ENCODE data around the gene FAM241A. TPM values are rescaled to one million over a fixed set of nuclear protein-coding genes. Genes with fewer than 3 reads are reported as not detected.

The FAM241A gene
- total RNA-seq, 2 donors from 2014 or later = 0.13 to 0.18 TPM

DNA sequence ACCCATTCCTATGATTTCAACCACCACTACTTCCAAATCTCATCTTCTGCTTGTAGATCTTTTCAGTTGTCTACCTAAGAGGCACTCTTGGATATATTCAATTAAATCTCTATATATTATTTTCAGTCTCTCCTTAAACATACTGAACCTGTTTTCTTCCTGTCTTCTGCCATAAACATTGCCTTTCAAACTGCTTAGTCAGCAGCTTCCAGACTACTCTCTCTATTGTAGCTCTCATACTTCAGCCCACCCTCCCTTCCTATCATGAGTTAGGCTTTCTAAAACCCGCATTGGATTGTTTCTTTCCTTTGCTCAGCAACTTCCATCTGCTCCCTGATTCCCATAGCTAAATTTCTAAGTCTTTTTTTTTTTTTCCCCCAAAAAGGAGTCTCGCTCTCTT, 90.8 kb downstream of the FAM241A start:
- Histone ChIP-seq H3K36me3 (ENCODE audit: control insufficient read depth, insufficient read depth, low read length) (no peaks in the 10 kb centered on the region), H3K27me3 (ENCODE audit: control insufficient read depth, insufficient read depth, low read length, poor library complexity, severe bottlenecking) (no peaks in the 10 kb centered on the region), H3K9ac (ENCODE audit: extremely low read depth, low read length, poor library complexity, severe bottlenecking) (no peak overlapping the region), H3K4me1 (ENCODE audit: control insufficient read depth, insufficient read depth, low read length) (no peaks in the 10 kb centered on the region), H3K9me3 (ENCODE audit: control insufficient read depth, low read length) (no peaks in the 10 kb centered on the region), H3K4me3 (ENCODE audit: low read length) (no peak overlapping the region), H3K27ac (ENCODE audit: low read depth, low read length) (no peak overlapping the region)
- WGBS, 2 experiments (ENCODE audit: insufficient coverage in 1 of 2, insufficient read length in 1 of 2) = 98% methylated on average over 2 of the region's 2 CpGs; no CpG with 5 or more reads in 1 of the 2 experiments
- Mint-ChIP-seq H3K4me1 (peaks cover 17% of the 10 kb centered on the region), H3K9me3 (no peaks in the 10 kb centered on the region), H3K27ac (no peak overlapping the region), H3K27me3 (ENCODE audit: insufficient read depth) (no peaks in the 10 kb centered on the region), H3K36me3 (ENCODE audit: low read depth) (peaks cover 3% of the 10 kb centered on the region), H3K4me3 (no peak overlapping the region)
- no peak for DNase-seq
- TF ChIP-seq, protein P1, sequence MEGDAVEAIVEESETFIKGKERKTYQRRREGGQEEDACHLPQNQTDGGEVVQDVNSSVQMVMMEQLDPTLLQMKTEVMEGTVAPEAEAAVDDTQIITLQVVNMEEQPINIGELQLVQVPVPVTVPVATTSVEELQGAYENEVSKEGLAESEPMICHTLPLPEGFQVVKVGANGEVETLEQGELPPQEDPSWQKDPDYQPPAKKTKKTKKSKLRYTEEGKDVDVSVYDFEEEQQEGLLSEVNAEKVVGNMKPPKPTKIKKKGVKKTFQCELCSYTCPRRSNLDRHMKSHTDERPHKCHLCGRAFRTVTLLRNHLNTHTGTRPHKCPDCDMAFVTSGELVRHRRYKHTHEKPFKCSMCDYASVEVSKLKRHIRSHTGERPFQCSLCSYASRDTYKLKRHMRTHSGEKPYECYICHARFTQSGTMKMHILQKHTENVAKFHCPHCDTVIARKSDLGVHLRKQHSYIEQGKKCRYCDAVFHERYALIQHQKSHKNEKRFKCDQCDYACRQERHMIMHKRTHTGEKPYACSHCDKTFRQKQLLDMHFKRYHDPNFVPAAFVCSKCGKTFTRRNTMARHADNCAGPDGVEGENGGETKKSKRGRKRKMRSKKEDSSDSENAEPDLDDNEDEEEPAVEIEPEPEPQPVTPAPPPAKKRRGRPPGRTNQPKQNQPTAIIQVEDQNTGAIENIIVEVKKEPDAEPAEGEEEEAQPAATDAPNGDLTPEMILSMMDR (conservative IDR thresholded peaks at IDR 0.05) = no peak

DNA sequence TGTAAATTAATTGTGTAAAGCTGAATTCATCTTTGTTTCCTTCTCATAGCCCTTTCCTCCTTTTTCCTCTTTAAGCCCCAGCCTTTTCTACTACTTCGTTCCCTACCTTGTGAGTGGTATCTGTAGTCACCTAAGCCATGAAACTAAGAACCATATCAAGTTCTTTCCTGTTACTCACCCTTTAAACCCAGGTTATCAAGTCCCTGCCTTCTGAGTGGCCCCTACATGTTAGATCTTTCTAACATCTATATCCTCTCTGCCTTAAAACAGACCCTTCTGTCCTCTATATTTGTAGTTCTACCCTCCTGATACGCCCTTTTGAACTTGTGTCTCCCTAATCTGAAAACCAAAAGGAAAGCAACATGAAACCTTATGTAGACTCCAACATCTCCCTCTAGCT, 93.6 kb downstream of the FAM241A start:
- no peaks in the 10 kb centered on the region for H3K27me3 Mint-ChIP-seq (ENCODE audit: insufficient read depth)
- H3K4me1 ChIP-seq (ENCODE audit: control insufficient read depth, insufficient read depth, low read length) = no peaks in the 10 kb centered on the region
- no peak for DNase-seq
- TF ChIP-seq, protein P1 (conservative IDR thresholded peaks at IDR 0.05) = no peak
- H3K36me3 Mint-ChIP-seq (ENCODE audit: low read depth) = peaks cover 3% of the 10 kb centered on the region
- 88 to 96% methylated on average over 2 of the region's 2 CpGs for WGBS, 2 experiments (ENCODE audit: insufficient coverage in 1 of 2, insufficient read length in 1 of 2)
- H3K9ac ChIP-seq (ENCODE audit: extremely low read depth, low read length, poor library complexity, severe bottlenecking) = no peak overlapping the region
- H3K4me3 Mint-ChIP-seq = no peak overlapping the region
- H3K9me3 ChIP-seq (ENCODE audit: control insufficient read depth, low read length) = no peaks in the 10 kb centered on the region
- no peak overlapping the region for H3K4me3 ChIP-seq (ENCODE audit: low read length)
- H3K36me3 ChIP-seq (ENCODE audit: control insufficient read depth, insufficient read depth, low read length) = no peaks in the 10 kb centered on the region
- no peaks in the 10 kb centered on the region for H3K9me3 Mint-ChIP-seq
- peaks cover 4% of the 10 kb centered on the region for H3K4me1 Mint-ChIP-seq
- no peak overlapping the region for H3K27ac Mint-ChIP-seq
- no peaks in the 10 kb centered on the region for H3K27me3 ChIP-seq (ENCODE audit: control insufficient read depth, insufficient read depth, low read length, poor library complexity, severe bottlenecking)
- no peak overlapping the region for H3K27ac ChIP-seq (ENCODE audit: low read depth, low read length)

Other genes with a start within 250 kb of the FAM241A start
- gene AP1AR, start 86.3 kb downstream of the FAM241A start, total RNA-seq = 10 to 100 TPM; 22.7 to 24.8 TPM
- 1 to 10 TPM; 4.2 to 6.2 TPM for gene TIFA, start 140.4 kb downstream of the FAM241A start, total RNA-seq
- gene ALPK1, start 151.9 kb downstream of the FAM241A start, total RNA-seq = under 1 TPM; 0.24 to 0.44 TPM

Data from endodermal cell (in vitro differentiated cells).